H1 (cell line): Measurements from ENCODE around the gene DSP. TPM values are rescaled to one million over a fixed set of nuclear protein-coding genes. Genes with fewer than 3 reads are reported as not detected.

Source experiments
- CTCF ChIA-PET: fragments of 300-600 bp; sonication (Branson Sonifier 250); formaldehyde crosslinking; loops from one replicate; lab custom pipeline; 2021; ENCODE audit not compliant: partially characterized antibody; lab: Charles Lee
- POLR2A ChIA-PET: fragments of 300-600 bp; sonication (Branson Sonifier 250); formaldehyde crosslinking; loops from one replicate; lab custom pipeline; 2021; ENCODE audit warnings: inconsistent platforms; ENCODE audit not compliant: partially characterized antibody; lab: Charles Lee
- DNase-seq, 2 experiments: peaks; one replicate each; pipeline versions ENCODE4 v3.0.0 to v3.0.0-alpha.2; 2010 to 2022; ENCODE audit warnings: low spot score in 2 of 2, low read depth in 1 of 2, mixed read lengths in 1 of 2
- FAIRE-seq: peaks from 2 replicates; lab custom pipeline; 2011; peaks lifted over from hg19 to GRCh38; lab: Jason Lieb, UNC
- H2AFZ ChIP-seq: 2 replicates; pipeline ENCODE4 v1.8.1; 2012; ENCODE audit warnings: low read length, inconsistent platforms
- H2AK5ac ChIP-seq: 2 replicates; pipeline ENCODE4 v1.6.1; 2013; ENCODE audit warnings: low read depth, low read length
- H2BK120ac ChIP-seq: replicated peaks from 2 replicates; pipeline ENCODE3; 2013; ENCODE audit warnings: low read depth, low read length, inconsistent platforms
- H2BK12ac ChIP-seq: 2 replicates; pipeline ENCODE4 v1.6.1; 2013; ENCODE audit warnings: low read depth, low read length
- H2BK15ac ChIP-seq: 2 replicates; pipeline ENCODE4 v1.6.1; 2013; ENCODE audit warnings: low read length
- H2BK20ac ChIP-seq: 2 replicates; pipeline ENCODE4 v1.6.1; 2013; ENCODE audit warnings: low read length
- H2BK5ac ChIP-seq: 2 replicates; pipeline ENCODE4 v1.6.1; 2013; ENCODE audit warnings: low read depth, low read length
- H3K14ac ChIP-seq: 2 replicates; pipeline ENCODE4 v1.6.1; 2013; ENCODE audit warnings: inconsistent platforms; ENCODE audit not compliant: insufficient read length
- H3K18ac ChIP-seq: 2 replicates; pipeline ENCODE4 v1.6.1; 2013; ENCODE audit warnings: low read length; ENCODE audit errors: extremely low read depth
- H3K23ac ChIP-seq: 2 replicates; pipeline ENCODE4 v1.6.1; 2013; ENCODE audit warnings: inconsistent platforms; ENCODE audit not compliant: insufficient read length
- H3K23me2 ChIP-seq: 2 replicates; pipeline ENCODE4 v1.6.1; 2013; ENCODE audit warnings: low read depth, low read length
- H3K27ac ChIP-seq: 2 replicates; pipeline ENCODE4 v1.6.1; 2011; ENCODE audit warnings: low read depth, low read length, inconsistent platforms
- H3K27me3 ChIP-seq, 4 experiments: replicated peaks in 1 of 4; 1 replicate in 1 of 4; 2 replicates in 3 of 4; pipeline versions ENCODE4 v1.6.1 to v1.8.1; 2011 to 2013; ENCODE audit warnings: low read length in 3 of 4, mild to moderate bottlenecking in 3 of 4, inconsistent platforms in 2 of 4, mixed read lengths in 2 of 4, moderate library complexity in 1 of 4; ENCODE audit not compliant: control insufficient read depth in 3 of 4, insufficient read depth in 3 of 4; ENCODE audit errors: extremely low read depth in 1 of 4
- H3K36me3 ChIP-seq, 4 experiments: 2 replicates each; pipeline versions ENCODE4 v1.6.1 to v1.8.1; 2011 to 2013; ENCODE audit warnings: mild to moderate bottlenecking in 4 of 4, low read length in 3 of 4, moderate library complexity in 2 of 4, control low read depth in 1 of 4, inconsistent platforms in 1 of 4; ENCODE audit not compliant: insufficient read depth in 4 of 4, control insufficient read depth in 2 of 4
- H3K4ac ChIP-seq: replicated peaks from 2 replicates; pipeline ENCODE3; 2013; ENCODE audit warnings: low read length, low read depth, mixed read lengths, inconsistent platforms; ENCODE audit not compliant: insufficient read length
- H3K4me1 ChIP-seq, 4 experiments: replicated peaks in 1 of 4; 1 replicate in 1 of 4; 2 replicates in 3 of 4; pipeline versions ENCODE4 v1.6.1 to v1.8.1; 2011 to 2013; ENCODE audit warnings: low read length in 3 of 4, inconsistent platforms in 2 of 4, mixed read lengths in 1 of 4; ENCODE audit not compliant: insufficient read depth in 4 of 4, control insufficient read depth in 3 of 4
- H3K4me2 ChIP-seq, 2 experiments: 2 replicates each; pipeline versions ENCODE4 v1.6.1 to v1.8.1; 2011 to 2013; ENCODE audit warnings: low read depth in 2 of 2, low read length in 2 of 2, control low read depth in 1 of 2, inconsistent platforms in 1 of 2, mild to moderate bottlenecking in 1 of 2; ENCODE audit not compliant: insufficient read depth in 1 of 2
- H3K4me3 ChIP-seq, 4 experiments: fragments of 200-600, 300-600 bp in 1 of 4; sonication (generic), shearing (Covaris generic), sonication (Bioruptor Twin) in 1 of 4; 2 replicates each; pipeline versions ENCODE4 v1.5.1 to v1.8.1; 2011 to 2016; ENCODE audit warnings: low read length in 4 of 4, low read depth in 3 of 4, control low read depth in 2 of 4, inconsistent platforms in 2 of 4, mild to moderate bottlenecking in 2 of 4, mixed read lengths in 1 of 4, moderate library complexity in 1 of 4; ENCODE audit not compliant: insufficient read depth in 2 of 4; ENCODE audit errors: extremely low read depth in 1 of 4
- H3K56ac ChIP-seq: replicated peaks from 2 replicates; pipeline ENCODE3; 2013; ENCODE audit warnings: low read depth, mild to moderate bottlenecking, mixed read lengths, low read length, inconsistent platforms; ENCODE audit not compliant: insufficient read length
- H3K79me1 ChIP-seq: 2 replicates; pipeline ENCODE4 v1.6.1; 2013; ENCODE audit warnings: low read depth, low read length, control low read depth
- H3K79me2 ChIP-seq, 2 experiments: 2 replicates each; pipeline versions ENCODE4 v1.6.1 to v1.8.1; 2012 to 2013; ENCODE audit warnings: low read length in 2 of 2, mild to moderate bottlenecking in 2 of 2, inconsistent platforms in 1 of 2; ENCODE audit not compliant: insufficient read depth in 2 of 2, control insufficient read depth in 1 of 2
- H3K9ac ChIP-seq, 4 experiments: replicated peaks in 1 of 4; 1 replicate in 1 of 4; 2 replicates in 3 of 4; pipeline versions ENCODE4 v1.6.1 to v1.8.1; 2011 to 2013; ENCODE audit warnings: low read depth in 3 of 4, low read length in 3 of 4, control low read depth in 2 of 4, mild to moderate bottlenecking in 2 of 4, moderate library complexity in 2 of 4, inconsistent platforms in 1 of 4; ENCODE audit errors: extremely low read depth in 1 of 4
- H3K9me3 ChIP-seq, 2 experiments: 2 replicates each; pipeline versions ENCODE4 v1.6.1 to v1.8.1; 2012 to 2013; ENCODE audit warnings: mild to moderate bottlenecking in 2 of 2, moderate library complexity in 2 of 2, control low read depth in 1 of 2, inconsistent platforms in 1 of 2, low read depth in 1 of 2, low read length in 1 of 2, mixed read lengths in 1 of 2; ENCODE audit not compliant: insufficient read depth in 2 of 2
- H4K20me1 ChIP-seq, 2 experiments: replicated peaks in 1 of 2; 2 replicates each; pipeline versions ENCODE3 to v1.8.1; 2011 to 2013; ENCODE audit warnings: inconsistent platforms in 2 of 2, low read length in 2 of 2, mild to moderate bottlenecking in 1 of 2; ENCODE audit not compliant: insufficient read depth in 2 of 2, control insufficient read depth in 1 of 2
- H4K5ac ChIP-seq: 2 replicates; pipeline ENCODE4 v1.6.1; 2013; ENCODE audit warnings: low read length, low read depth, mixed read lengths, inconsistent platforms; ENCODE audit not compliant: insufficient read length
- H4K8ac ChIP-seq: 2 replicates; pipeline ENCODE4 v1.8.0; 2013; ENCODE audit warnings: mild to moderate bottlenecking, moderate library complexity, low read length, inconsistent platforms; ENCODE audit not compliant: insufficient read depth; ENCODE audit errors: extremely low read depth
- H4K91ac ChIP-seq: replicated peaks from 2 replicates; pipeline ENCODE3; 2013; ENCODE audit warnings: low read length, mixed read lengths, inconsistent platforms; ENCODE audit not compliant: insufficient read length
- CHD1 ChIP-seq: IDR thresholded peaks from 2 replicates; pipeline ENCODE4 v1.6.1; 2012; ENCODE audit warnings: low read depth, low read length, improper control_type of control experiment
- POU5F1 ChIP-seq: IDR thresholded peaks from 2 replicates; pipeline ENCODE4 v1.6.1; 2011; ENCODE audit warnings: low read depth, mild to moderate bottlenecking, low read length, moderate library complexity
- WGBS, 2 experiments: shearing (Covaris generic) in 1 of 2; methylation state at CpG; one replicate each; pipeline versions ENCODE4 v1.1.6 to v1.1.7; 2013 to 2015; ENCODE audit warnings: low lambda C conversion rate in 2 of 2, mixed read lengths in 2 of 2, inconsistent platforms in 1 of 2, low coverage in 1 of 2, missing lambda C conversion rate in 1 of 2; ENCODE audit not compliant: insufficient replicate concordance in 2 of 2, insufficient coverage in 1 of 2, insufficient read length in 1 of 2; ENCODE audit errors: extremely low coverage in 1 of 2, missing lambda C conversion rate in 1 of 2; 5-methylcytosine and 5-hydroxymethylcytosine counted together
- polyA plus RNA-seq, 7 experiments: library from polyadenylated mRNA; depleted of rRNA in 3 of 7; stranded (reverse) in 5 of 7; unstranded in 2 of 7; fragments of >200 nt in 5 of 7; fragments of 200-250 nt in 2 of 7; gene quantifications; 1 replicate in 5 of 7; 2 replicates in 1 of 7; 4 replicates in 1 of 7; pipeline versions ENCODE4 v1.2.1 to v1.2.3, GENCODE V29; 2011 to 2013; ENCODE audit warnings: missing spikeins in 2 of 7, mixed read lengths in 2 of 7
- total RNA-seq: library from RNA; stranded (reverse); fragmentation: NEBNext Ultra II Directional; extraction: Animal tissue kit (Norgen Biotek cat#: 25700); gene quantifications from 2 replicates; pipeline ENCODE4 v1.2.1, GENCODE V29; 2021

The DSP gene
- total and polyA plus RNA-seq, 2 of the 8 experiments (the other 6 are each of a cell fraction or from before 2014, with no cell fraction given): 14.3 to 48.5 TPM

GRCh38 chr6:7507600-7507999 is 33.9 kb upstream of the DSP start:
- H2BK20ac ChIP-seq: no peak overlapping the region
- no peak overlapping the region for H2BK15ac ChIP-seq
- CTCF ChIA-PET: interaction anchor here (0.6 to 1.0 kb wide), 2 partner anchors 12 to 20 kb away, joined by 3 read pairs; no protein-coding TSS in a partner anchor
- no peak overlapping the region for H3K4ac ChIP-seq
- H3K4me3 ChIP-seq: no peak overlapping the region
- no peak overlapping the region for H3K14ac ChIP-seq
- no peak overlapping the region for H2BK12ac ChIP-seq
- no peak overlapping the region for H3K18ac ChIP-seq
- no peaks in the 10 kb centered on the region for H3K9me3 ChIP-seq
- DNase-seq (no peak), FAIRE-seq (no peak)
- H2AK5ac ChIP-seq: no peak overlapping the region
- H3K4me1 ChIP-seq: peaks cover 0 to 14% (median 9%) of the 10 kb centered on the region in 4 experiments; a peak in 6 of 7 replicates
- H3K23ac ChIP-seq: no peak overlapping the region
- H3K56ac ChIP-seq: no peak overlapping the region
- H3K79me2 ChIP-seq: no peaks in the 10 kb centered on the region
- H4K8ac ChIP-seq: no peak overlapping the region
- WGBS, 2 experiments: 93% methylated on average over 6 of the region's 6 CpGs; no CpG with 5 or more reads in 1 of the 2 experiments
- H4K91ac ChIP-seq: no peak overlapping the region
- H3K79me1 ChIP-seq: 0 out of 2 replicates have a peak, but pooled peaks cover 2% of the 10 kb centered on the region
- H2BK120ac ChIP-seq: no peak overlapping the region
- TF ChIP-seq POU5F1 (no peak), CHD1 (no peak)
- H4K5ac ChIP-seq: no peak overlapping the region
- no peak overlapping the region for H3K27ac ChIP-seq
- no peaks in the 10 kb centered on the region; the same call in 1 of the 2 replicates for H3K23me2 ChIP-seq
- no peak overlapping the region for H3K9ac ChIP-seq
- H3K4me2 ChIP-seq: no peak overlapping the region
- H2BK5ac ChIP-seq: no peak overlapping the region
- no peaks in the 10 kb centered on the region for H3K27me3 ChIP-seq
- H3K36me3 ChIP-seq: no peaks in the 10 kb centered on the region
- POLR2A ChIA-PET: no interaction called here
- H4K20me1 ChIP-seq: no peaks in the 10 kb centered on the region
- no peak overlapping the region for H2AFZ ChIP-seq
